Fibroblast of skin of right quadriceps (primary cell): ENCODE results near the gene UMODL1.
"Not testable (repeated sequence)": the region's sequence is repeated elsewhere in the genome, so short reads cannot be mapped to it uniquely, and the experiment has no call there.

ENCODE experiments used
- DNase-seq: peaks from one replicate; pipeline ENCODE4 v3.0.0-alpha.2; 2013

Gene UMODL1

GRCh38 chr21:42061195-42061985 is 9.7 kb upstream of the UMODL1 start:
- no peak for DNase-seq

GRCh38 chr21:42061986-42062235 is 9.2 kb upstream of the UMODL1 start:
- DNase-seq = no peak

DNA sequence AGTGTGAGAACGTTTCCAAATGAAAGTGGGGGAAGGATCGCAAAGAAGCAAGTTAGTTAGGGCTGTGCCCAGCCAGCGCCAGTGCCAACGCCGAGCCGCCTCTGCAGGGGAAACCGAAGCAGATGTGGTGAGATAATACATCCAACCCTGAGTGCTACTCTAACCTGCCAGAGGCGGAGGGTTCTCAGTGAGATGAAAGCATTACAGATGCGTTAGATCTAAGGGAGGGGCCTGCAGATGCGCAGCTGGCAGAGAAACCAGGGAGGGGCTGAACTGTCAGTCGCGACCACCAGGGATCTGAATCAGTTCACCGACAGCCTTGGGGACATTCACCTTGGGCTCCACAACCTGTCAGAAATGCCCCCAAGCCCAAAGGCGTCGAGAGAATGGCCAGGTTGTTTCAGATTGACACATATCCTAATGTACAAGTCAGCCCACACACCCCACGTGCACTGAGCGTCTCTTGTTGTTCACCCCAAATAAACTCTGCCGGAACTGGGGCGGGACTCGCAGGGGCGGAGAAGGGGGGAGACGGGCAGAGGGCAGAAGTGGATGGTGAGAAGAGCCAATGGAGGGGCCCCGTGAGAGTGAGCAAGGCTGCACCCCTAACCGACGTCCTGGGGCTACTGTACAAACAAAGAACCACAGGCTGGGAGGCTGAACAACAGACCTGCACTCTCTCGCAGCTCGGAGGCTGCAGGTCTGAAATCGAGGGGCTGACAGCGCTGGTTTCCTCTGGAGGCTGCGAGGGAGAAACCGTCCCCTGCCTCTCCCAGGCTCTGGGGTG is 8.7 kb upstream of the UMODL1 start:
- DNase-seq = no peak

GRCh38 chr21:42063191-42063570 is 7.9 kb upstream of the UMODL1 start:
- DNase-seq = no peak

DNA sequence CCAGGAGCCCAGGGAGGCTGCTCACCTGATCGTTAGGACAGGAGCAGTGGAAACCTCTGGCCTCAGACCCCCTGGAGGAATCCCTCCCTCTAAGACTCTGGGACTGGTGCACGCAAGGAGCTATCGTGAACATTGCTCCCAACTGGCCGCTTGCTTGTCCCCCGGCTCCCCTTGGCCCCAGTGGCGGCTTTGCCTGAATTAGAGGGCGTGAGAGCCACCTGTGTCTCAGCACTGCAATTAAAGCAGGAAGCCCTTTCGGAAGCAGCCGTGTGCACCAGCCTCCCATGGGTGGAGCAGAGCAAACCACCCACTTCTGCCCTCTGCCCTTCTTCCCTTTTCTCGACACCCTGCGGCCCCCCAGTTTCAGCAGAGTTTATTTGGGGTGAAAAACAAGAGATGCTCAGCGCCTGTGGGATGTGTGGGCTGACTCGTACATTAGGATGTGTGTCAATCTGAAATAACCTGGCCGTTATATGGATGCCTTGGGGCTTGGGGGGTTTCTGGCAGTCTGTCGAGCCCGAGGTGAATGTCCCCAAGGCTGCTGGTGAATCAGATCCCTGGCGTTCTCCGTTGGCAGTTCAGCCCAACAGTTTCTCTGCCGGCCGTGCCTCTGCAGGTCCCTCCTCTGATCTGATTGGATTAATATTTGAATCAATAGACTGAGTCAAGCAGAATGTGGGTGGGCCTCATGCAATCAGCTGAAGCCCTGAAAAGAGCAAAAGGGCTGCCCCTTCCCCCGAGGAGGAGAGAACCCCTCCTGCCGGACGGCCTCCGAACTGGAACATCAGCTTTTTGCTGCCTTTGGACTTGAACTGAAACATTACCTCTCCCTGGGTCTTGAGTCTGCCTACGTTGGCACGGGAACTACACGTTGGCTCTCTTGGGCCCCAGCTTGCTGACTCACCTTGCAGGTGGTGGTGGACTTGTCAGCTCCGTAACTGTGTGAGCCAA is 7.3 kb upstream of the UMODL1 start:
- no peak for DNase-seq

DNA sequence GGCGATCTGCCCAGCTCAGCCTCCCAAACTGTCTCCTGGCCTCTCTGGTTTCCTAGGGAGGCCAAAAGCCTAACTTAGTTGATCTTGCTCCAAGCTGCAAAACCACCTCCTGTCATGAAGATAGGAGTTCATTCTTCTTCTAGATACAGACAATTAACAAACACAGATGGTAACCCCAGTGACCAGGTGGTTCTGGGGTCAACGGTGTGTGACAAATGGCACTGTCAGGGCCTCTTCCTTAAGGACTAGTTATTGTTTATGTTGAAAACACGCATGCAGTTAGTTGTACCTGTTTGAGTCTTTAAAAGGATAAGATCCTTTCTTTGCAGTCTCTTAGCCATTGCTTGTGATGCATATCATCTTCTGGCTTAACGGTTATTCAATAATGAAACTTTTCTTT is 4.6 kb upstream of the UMODL1 start:
- DNase-seq = no peak

GRCh38 chr21:42067531-42068255 is 3.4 kb upstream of the UMODL1 start:
- DNase-seq = no peak

- no peak for DNase-seq
Observed at GRCh38 chr21:42068256-42068545, 2.9 kb upstream of the UMODL1 start.

GRCh38 chr21:42068592-42068991 is 2.5 kb upstream of the UMODL1 start:
- DNase-seq = no peak

- DNase-seq = no peak
Observed at GRCh38 chr21:42069327-42069726, 1.8 kb upstream of the UMODL1 start.

- DNase-seq = no peak
Observed at GRCh38 chr21:42069843-42070242, 1.3 kb upstream of the UMODL1 start.

DNA sequence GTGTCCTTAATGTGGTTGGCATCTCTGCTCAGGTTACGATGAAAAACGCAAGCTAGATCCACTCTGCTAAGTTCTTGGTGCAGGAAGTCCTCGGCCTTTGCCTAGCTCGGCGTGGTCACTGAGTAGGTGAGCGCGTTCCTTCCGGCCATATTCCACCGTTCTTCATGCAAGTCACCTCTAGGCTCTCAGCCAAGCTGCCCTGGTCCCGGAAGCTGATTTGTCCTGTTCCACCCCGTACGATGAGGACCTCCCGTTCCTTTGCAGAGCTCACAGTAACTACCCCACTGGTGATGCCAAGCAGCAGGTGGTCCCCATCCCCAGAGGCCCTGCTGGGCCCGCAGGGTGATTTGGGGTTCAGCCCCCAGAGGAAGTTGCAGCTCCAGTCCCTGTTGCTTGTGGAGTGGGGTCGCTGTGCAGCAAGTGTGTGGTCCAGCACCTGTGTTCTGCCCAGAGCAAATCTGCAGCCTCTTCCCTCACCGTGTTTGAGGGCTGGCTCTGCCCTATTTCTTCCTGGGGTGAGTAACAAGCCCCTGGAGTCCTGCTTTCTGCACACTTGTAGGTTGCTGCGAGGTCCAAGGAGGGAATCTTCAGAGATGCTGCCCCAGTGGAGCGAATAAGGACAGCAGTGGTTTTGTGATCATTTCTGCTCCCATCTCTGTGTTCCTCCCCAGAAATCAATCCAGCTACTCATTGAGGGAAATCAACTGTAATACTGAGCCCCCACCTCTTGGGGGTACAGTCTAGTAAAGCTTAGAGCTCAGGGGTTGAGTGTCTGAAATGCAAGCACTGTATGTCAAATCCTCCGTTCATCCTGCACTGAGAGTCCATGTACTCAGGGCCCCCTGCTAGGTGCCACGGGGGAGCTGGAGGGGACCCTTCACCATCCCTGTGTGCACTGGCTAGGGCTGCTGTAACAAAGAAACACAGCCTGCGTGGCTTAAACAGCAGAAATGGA is 2.3 kb downstream of the UMODL1 start:
- DNase-seq = no peak

DNA sequence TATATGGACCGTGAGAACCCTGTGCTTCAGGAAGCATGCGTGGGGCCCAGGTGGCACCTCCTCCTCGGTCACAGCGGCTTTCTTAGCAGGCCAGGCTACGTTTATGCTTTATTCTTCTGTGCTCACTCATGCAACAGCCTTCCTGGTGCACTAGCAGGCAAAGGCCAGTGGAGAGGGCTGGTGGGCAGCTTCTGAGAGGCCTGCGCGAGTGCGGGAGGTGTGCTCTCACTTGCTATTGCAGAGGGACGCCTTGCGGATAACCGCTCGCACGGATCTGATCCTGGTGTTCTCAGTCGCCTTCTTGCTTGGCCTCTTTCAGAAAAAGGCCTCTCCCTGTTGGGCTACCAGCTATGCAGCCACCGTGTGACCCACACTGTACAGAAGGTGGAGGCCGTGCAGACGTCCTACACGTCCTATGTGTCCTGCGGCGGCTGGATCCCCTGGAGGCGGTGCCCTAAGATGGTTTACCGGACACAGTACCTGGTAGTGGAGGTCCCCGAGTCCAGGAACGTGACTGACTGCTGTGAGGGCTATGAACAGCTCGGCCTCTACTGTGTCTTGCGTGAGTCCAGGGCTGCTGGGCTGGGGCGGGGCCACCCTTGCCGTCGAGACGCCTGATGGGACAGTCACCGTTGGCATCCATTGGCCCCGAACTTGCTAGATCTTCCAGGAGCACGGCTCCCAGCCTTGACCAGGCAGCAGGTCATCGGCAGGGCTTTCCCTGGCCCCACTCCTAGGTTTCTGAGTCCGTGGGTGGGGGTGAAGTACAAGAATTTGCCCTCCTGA is 4.8 kb downstream of the UMODL1 start:
- no peak for DNase-seq

GRCh38 chr21:42077685-42078238 is 6.6 kb downstream of the UMODL1 start:
- not testable (repeated sequence) for DNase-seq

DNA sequence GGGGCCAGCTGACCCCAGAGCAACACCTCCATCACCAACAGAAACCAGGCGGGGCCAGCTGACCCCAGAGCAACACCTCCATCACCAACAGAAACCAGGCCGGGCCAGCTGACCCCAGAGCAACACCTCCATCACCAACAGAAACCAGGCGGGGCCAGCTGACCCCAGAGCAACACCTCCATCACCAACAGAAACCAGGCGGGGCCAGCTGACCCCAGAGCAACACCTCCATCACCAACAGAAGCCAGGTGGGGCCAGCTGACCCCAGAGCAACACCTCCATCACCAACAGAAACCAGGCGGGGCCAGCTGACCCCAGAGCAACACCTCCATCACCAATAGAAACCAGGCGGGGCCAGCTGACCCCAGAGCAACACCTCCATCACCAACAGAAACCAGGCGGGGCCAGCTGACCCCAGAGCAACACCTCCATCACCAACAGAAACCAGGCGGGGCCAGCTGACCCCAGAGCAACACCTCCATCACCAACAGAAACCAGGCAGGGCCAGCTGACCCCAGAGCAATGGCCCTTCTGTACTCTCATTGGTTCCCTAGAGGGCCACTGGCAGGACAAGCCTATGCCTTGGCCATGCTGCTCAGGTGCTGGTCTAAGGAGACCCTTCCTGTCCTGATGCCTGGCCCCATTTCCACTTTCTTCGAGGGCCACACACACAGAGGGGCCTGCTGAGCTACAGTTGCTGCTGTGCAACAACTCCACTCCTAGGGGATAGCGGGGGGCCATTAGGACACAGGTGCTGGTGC is 7.3 kb downstream of the UMODL1 start:
- not testable (repeated sequence) for DNase-seq

- no peak for DNase-seq
Observed at GRCh38 chr21:42079008-42079938, 8.2 kb downstream of the UMODL1 start.

DNA sequence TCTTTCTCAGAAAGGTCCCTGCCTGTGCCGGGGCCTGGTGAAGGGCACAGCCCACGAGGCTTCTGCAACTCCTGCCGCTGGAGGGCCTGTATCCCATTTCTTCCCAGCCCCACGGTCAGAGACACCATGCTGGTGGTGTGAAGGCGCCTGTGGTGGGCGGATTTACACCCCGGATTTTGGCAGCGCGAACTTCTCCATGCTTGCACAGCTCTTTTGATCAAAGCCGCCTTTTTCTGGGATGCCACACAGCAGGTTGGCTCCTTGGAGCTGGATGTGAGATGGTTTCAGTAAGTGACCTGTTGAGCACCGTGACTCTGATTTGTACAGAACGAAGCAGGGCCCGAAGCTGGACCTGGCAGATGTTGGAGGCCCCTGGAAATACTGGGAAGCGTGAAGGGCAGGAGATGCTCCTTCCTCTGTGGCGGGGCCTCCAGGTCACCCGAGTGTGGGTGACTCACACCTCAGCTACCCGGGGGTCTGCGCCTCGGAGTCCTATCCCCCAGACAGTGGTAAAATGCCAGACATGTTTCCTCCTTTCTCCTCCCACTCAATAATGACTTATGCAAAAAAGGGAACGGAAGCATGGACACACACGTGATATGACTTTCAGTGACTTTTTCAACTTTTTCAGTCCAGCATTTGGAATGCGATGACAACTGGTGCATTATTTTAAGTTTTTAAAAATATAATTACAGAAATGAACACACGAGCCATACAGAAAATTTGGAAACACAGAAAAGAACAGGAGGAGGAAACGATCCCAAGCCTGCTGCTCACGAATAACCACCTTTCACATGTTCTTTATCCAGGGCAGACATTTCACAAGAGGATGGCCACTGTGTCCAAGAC is 9.0 kb downstream of the UMODL1 start:
- peak; percentile 81 for DNase-seq

DNA sequence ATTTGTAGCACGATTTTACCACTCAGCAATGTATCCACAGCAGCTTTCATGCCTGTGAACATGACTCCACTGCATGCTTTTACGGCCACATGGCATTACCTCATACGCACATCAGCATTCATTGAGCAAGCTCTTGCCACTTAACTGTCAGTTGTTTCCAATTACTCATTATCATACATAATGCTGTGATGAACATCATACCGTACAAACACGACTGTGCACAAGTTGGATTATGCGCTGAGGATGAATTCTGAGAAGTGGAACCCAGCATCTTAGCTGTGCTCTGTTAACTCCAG is 9.6 kb downstream of the UMODL1 start:
- peak; percentile 93 for DNase-seq
